NCI-H2081 treated with DMSO at 0.1 percent for 48 hours (cell line): ENCODE measurements around the gene NCK1.
A peak's percentile ranks its signal among the peaks of the same experiment; 100 is the strongest.

Source experiments
- DNase-seq: peaks from one replicate; lab custom pipeline; 2025; lab: John Stamatoyannopoulos, UW

Gene NCK1

DNA sequence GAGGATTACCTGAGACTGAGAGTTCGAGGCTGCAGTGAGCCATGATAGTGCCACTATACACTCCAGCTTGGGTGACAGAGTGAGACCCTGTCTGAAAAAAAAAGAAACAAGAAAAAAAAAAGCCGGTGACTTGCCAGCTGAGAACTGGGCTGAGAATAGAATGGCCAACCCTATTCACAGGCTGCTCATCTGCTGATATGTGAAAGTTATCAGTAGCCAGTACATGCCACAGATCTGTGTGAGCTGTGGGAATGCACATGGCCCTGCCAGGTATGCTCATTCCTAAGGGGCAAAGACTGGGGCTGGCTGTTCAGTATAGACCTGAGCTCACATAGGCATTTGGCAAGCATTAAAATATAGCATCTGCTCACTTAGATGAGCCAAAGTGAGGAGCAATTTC, 126.6 kb downstream of the NCK1 start:
- DNase-seq, result no peak

DNA sequence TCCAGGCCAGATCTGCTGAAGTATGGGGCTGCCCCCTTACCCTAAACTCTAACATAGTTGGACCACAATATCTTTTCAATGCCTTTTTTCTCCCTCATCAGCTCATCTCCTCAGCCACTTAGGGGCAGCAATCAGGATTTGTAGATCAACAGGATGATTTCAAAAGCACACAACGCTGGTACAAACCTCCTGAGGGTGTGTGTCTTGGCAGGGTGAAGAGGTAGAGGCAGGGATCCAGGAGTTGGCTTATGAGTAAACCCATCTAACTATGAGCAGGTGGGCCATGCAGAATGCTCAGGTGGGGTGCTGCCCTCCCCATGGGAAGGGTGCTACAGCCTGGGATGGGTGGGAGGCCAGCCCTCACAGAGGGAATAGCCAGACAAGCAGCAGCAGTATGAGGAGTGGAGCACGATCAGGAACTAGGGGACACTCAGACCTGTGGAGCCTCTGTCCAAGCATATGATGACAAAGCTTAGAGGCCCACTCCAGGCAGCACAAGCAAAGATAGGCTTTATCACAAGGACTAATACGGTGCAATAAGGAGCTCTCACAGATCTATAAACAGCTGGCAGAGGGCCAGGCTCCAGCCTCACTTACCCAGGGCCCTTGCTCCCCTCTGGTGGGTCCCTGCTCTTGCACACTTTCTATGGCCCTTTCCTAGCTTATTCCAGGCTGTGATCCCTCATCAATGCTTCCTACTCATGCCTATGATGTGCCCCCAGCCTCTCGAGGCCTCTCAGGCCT, 127.9 kb downstream of the NCK1 start:
- no peak for DNase-seq

DNA sequence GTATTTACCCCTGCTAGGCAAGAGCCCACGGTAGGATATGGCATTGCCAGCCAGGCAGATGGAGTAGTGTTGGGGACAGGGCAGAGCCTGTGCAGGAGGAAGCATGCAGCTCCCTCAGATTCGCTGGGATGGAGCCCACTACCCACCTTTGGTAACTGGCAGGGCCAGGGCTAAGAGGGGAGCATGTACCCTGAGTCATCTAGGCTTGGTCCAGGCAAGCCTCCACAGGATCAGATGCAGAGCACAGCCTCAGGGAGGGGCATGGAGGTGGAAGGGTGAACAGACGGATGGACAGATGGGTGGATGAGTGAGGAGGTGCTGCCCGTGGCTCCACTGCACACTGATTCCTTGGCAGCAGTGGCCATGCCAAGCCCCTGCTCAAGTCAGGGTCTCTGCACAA, 128.8 kb downstream of the NCK1 start:
- DNase-seq, result no peak

DNA sequence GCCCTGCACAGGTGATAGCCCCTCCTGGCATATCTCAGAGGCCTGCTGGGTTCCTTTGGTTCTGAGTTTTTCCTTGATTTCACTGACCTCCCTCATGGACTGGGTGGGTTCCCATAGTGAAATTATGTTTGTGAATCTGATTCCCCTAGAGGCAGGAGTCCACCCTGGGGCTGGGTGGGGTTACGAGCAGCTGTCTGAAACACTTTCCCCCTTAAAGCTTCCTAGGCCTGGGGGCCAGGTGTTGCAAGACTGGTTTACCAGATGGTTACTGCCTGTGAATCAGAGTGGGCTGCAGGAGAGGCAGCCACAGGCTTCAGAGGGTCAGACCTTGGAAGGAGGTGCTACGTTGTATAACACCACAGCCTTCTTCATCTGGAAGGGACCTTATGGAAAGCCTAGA, 130.1 kb downstream of the NCK1 start:
- DNase-seq, result no peak

DNA sequence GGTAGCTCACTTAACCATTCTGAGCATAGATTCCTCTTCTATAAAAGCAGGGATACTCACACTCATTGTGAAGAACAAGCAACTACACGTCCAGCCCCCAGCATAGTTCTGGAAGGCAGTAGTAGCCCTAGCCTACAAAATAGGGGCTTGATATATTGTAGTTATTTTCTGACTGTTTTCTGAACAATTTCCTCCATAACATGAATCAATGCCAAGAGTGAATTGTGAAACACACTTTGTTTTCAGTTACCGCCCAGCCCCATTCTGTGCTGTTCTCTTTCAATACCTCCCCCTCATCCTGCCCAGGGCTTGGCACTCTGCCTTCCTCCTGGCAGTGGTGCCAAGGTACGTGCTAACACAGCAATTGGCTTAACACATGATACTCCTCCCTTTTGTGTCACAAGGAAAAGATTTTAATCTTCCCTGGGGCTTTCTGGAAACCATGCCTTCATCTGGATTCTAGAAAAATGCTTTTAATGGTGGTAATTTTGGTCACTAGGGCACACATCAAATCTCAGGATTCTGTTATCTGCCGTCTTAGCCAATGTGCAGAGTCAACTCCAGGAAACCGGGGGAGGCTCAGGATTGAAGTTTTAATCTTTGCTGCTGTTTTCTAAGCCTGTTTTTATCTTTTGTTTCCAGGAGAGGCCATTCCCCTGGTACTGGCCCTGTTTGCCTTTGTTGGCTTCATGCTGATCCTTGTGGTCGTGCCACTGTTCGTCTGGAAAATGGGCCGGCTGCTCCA, 132.9 kb downstream of the NCK1 start:
- peak; percentile 95 for DNase-seq

DNA sequence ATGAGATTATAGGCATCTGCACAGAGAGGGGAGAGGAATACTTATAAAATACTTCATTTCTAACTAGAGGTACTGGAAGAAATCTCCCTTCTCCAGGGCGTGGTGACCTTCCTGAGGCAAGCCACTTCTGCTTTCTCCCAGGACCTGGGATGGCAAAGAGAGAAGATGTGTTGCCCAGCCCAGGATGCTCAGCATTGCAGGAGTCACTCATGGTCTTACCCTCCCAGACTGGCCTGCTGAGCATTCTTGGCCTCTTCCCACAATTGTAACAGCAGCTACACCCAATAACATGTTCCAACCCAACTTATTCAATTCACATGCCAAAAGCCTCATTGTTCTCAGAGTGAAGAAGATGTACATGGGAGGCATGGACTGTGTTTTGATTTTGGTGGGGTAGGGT, 133.6 kb downstream of the NCK1 start:
- no peak for DNase-seq
